Activated CD8-positive, alpha-beta memory T cell treated with anti-CD3 and anti-CD28 coated beads for 24 hours (primary cell): Measurements from ENCODE around the gene CLTCL1.
"Not testable (repeated sequence)": the region's sequence is repeated elsewhere in the genome, so short reads cannot be mapped to it uniquely, and the experiment has no call there.

Experiments used
- DNase-seq: peaks from one replicate; pipeline ENCODE4 v3.0.0-alpha.2; 2020

CLTCL1 gene

GRCh38 chr22:19290400-19291217, 910 bp downstream of the CLTCL1 start:
- peak; percentile 73 for DNase-seq

GRCh38 chr22:19289475-19290161, 1.9 kb downstream of the CLTCL1 start:
- DNase-seq, result no peak

- DNase-seq, result no peak
These were observed 3.6 kb downstream of the CLTCL1 start for GRCh38 chr22:19287889-19288288.

- DNase-seq, result no peak
These were observed 4.3 kb downstream of the CLTCL1 start for GRCh38 chr22:19287076-19287707.

GRCh38 chr22:19285831-19286230, 5.7 kb downstream of the CLTCL1 start:
- DNase-seq, result no peak

- DNase-seq, result not testable (repeated sequence)
These were observed 12.4 kb downstream of the CLTCL1 start for GRCh38 chr22:19279143-19279542.

- DNase-seq, result no peak
These were observed 13.7 kb downstream of the CLTCL1 start for GRCh38 chr22:19277785-19278184.

GRCh38 chr22:19275919-19276600, 15.5 kb downstream of the CLTCL1 start:
- no peak for DNase-seq

GRCh38 chr22:19275513-19275912, 16.0 kb downstream of the CLTCL1 start:
- no peak for DNase-seq

GRCh38 chr22:19275104-19275503, 16.4 kb downstream of the CLTCL1 start:
- DNase-seq, result no peak

GRCh38 chr22:19271856-19272535, 19.5 kb downstream of the CLTCL1 start:
- no peak for DNase-seq

GRCh38 chr22:19271273-19271855, 20.2 kb downstream of the CLTCL1 start:
- no peak for DNase-seq

GRCh38 chr22:19270873-19271272, 20.6 kb downstream of the CLTCL1 start:
- no peak for DNase-seq

- DNase-seq, result no peak
These were observed 24.9 kb downstream of the CLTCL1 start for GRCh38 chr22:19266547-19267086.

GRCh38 chr22:19265779-19266178, 25.7 kb downstream of the CLTCL1 start:
- DNase-seq, result no peak

GRCh38 chr22:19260804-19261203, 30.7 kb downstream of the CLTCL1 start:
- no peak for DNase-seq

- DNase-seq, result no peak
These were observed 31.3 kb downstream of the CLTCL1 start for GRCh38 chr22:19260194-19260593.

GRCh38 chr22:19258968-19259288, 32.6 kb downstream of the CLTCL1 start:
- not testable (repeated sequence) for DNase-seq

GRCh38 chr22:19258371-19258770, 33.1 kb downstream of the CLTCL1 start:
- DNase-seq, result no peak

GRCh38 chr22:19256362-19256761, 35.2 kb downstream of the CLTCL1 start:
- DNase-seq, result not testable (repeated sequence)

GRCh38 chr22:19253143-19253542, 38.4 kb downstream of the CLTCL1 start:
- DNase-seq, result no peak
